Stomach (tissue), 4 donors: ENCODE results near the gene BTG4.

Source experiments
- CTCF ChIP-seq, 7 experiments: fragments of 450-650 bp in 4 of 7; fragments of 200-600 bp in 3 of 7; sonication (generic) in 3 of 7; IDR thresholded peaks; one replicate each; pipeline ENCODE4 v1.5.1; 2016 to 2019; ENCODE audit warnings: antibody characterized with exemption in 7 of 7, control low read depth in 2 of 7, mild to moderate bottlenecking in 1 of 7
- EP300 ChIP-seq: sonication (generic); formaldehyde crosslinking; IDR thresholded peaks from one replicate; pipeline ENCODE4 v1.6.1; 2017; ENCODE audit warnings: antibody characterized with exemption
- POLR2A ChIP-seq, 4 donors: fragments of 450-650 bp; IDR thresholded peaks; one replicate each; pipeline ENCODE4 v1.6.1; 2016; ENCODE audit warnings: antibody characterized with exemption in 4 of 4, control low read depth in 2 of 4, mild to moderate bottlenecking in 1 of 4, moderate library complexity in 1 of 4
- POLR2AphosphoS5 ChIP-seq, 3 donors: sonication (generic); formaldehyde crosslinking; IDR thresholded peaks; one replicate each; pipeline ENCODE4 v1.6.1; 2016; ENCODE audit warnings: antibody characterized with exemption in 3 of 3

- TF ChIP-seq CTCF (IDR thresholded peaks at IDR 0.05) = no peak
- no peak for TF ChIP-seq POLR2AphosphoS5 (IDR thresholded peaks at IDR 0.05)
- TF ChIP-seq POLR2A (IDR thresholded peaks at IDR 0.05) = no peak
- no peak for TF ChIP-seq EP300
Observed at GRCh38 chr11:111559800-111560464, 47.7 kb upstream of the BTG4 start.
